ENCODE measurements around the gene ENKD1. TPM values are rescaled to one million over a fixed set of nuclear protein-coding genes. Genes with fewer than 3 reads are reported as not detected.

The ENKD1 gene
- total RNA-seq, 1 donor from 2014 or later = 24.0 TPM

GRCh38 chr16:67676939-67677338 is 10.4 kb upstream of the ENKD1 start:
- peaks cover 2% of the 10 kb centered on the region for H3K36me3 ChIP-seq (ENCODE audit: control insufficient read depth, insufficient read depth, low read length)
- DNase-seq (ENCODE audit: low read depth) = no peak
- no peak overlapping the region for H3K4me3 ChIP-seq (ENCODE audit: low read depth, low read length)
- no peaks in the 10 kb centered on the region for H3K27me3 ChIP-seq (ENCODE audit: control insufficient read depth, insufficient read depth, low read length)
- TF ChIP-seq CTCF (IDR thresholded peaks at IDR 0.05; ENCODE audit: insufficient read depth, low read length, poor library complexity, severe bottlenecking) = no peak

- Histone ChIP-seq H3K4me3 (ENCODE audit: low read depth, low read length) (no peak overlapping the region), H3K27me3 (ENCODE audit: control insufficient read depth, insufficient read depth, low read length) (no peaks in the 10 kb centered on the region), H3K36me3 (ENCODE audit: control insufficient read depth, insufficient read depth, low read length) (peaks cover 2% of the 10 kb centered on the region)
- DNase-seq (ENCODE audit: low read depth) = no peak
- no peak for TF ChIP-seq CTCF (IDR thresholded peaks at IDR 0.05; ENCODE audit: insufficient read depth, low read length, poor library complexity, severe bottlenecking)
Measured at GRCh38 chr16:67676516-67676915, 10.0 kb upstream of the ENKD1 start.

GRCh38 chr16:67675999-67676398 is 9.4 kb upstream of the ENKD1 start:
- DNase-seq (ENCODE audit: low read depth) = no peak
- TF ChIP-seq CTCF (IDR thresholded peaks at IDR 0.05; ENCODE audit: insufficient read depth, low read length, poor library complexity, severe bottlenecking) = no peak
- no peaks in the 10 kb centered on the region for H3K27me3 ChIP-seq (ENCODE audit: control insufficient read depth, insufficient read depth, low read length)

GRCh38 chr16:67675579-67675935 is 9.0 kb upstream of the ENKD1 start:
- TF ChIP-seq CTCF (IDR thresholded peaks at IDR 0.05; ENCODE audit: insufficient read depth, low read length, poor library complexity, severe bottlenecking) = no peak
- H3K27me3 ChIP-seq (ENCODE audit: control insufficient read depth, insufficient read depth, low read length) = no peaks in the 10 kb centered on the region
- no peak overlapping the region for H3K4me3 ChIP-seq (ENCODE audit: low read depth, low read length)
- peaks cover 2% of the 10 kb centered on the region for H3K36me3 ChIP-seq (ENCODE audit: control insufficient read depth, insufficient read depth, low read length)
- DNase-seq (ENCODE audit: low read depth) = no peak

More at GRCh38 chr16:67675999-67676398, 9.4 kb upstream of the ENKD1 start:
- Histone ChIP-seq H3K4me3 (ENCODE audit: low read depth, low read length) (no peak overlapping the region), H3K36me3 (ENCODE audit: control insufficient read depth, insufficient read depth, low read length) (peaks cover 2% of the 10 kb centered on the region)

- H3K4me3 ChIP-seq (ENCODE audit: low read depth, low read length) = no peak overlapping the region
- DNase-seq (ENCODE audit: low read depth) = no peak
- no peaks in the 10 kb centered on the region for H3K27me3 ChIP-seq (ENCODE audit: control insufficient read depth, insufficient read depth, low read length)
- H3K36me3 ChIP-seq (ENCODE audit: control insufficient read depth, insufficient read depth, low read length) = peaks cover 2% of the 10 kb centered on the region
- no peak for TF ChIP-seq CTCF (IDR thresholded peaks at IDR 0.05; ENCODE audit: insufficient read depth, low read length, poor library complexity, severe bottlenecking)
Measured at GRCh38 chr16:67674851-67675578, 8.5 kb upstream of the ENKD1 start.

All from kidney epithelial cell (primary cell).